Activated CD4-positive, alpha-beta memory T cell treated with anti-CD3 and anti-CD28 coated beads, Interleukin-2, amount 10 ng/mL, durations not matched to agents 7 days and 5 days (primary cell): ENCODE measurements around the gene NOL12. TPM values are rescaled to one million over a fixed set of nuclear protein-coding genes. Genes with fewer than 3 reads are reported as not detected.

Source experiments
- CTCF ChIA-PET: fragments of 350-600 bp; sonication (Branson Sonifier 250); formaldehyde crosslinking; loops from one replicate; lab custom pipeline; 2021; ENCODE audit warnings: antibody characterized with exemption, inconsistent platforms; lab: Charles Lee
- POLR2A ChIA-PET: fragments of 350-600 bp; sonication (Branson Sonifier 250); formaldehyde crosslinking; loops from one replicate; lab custom pipeline; 2021; ENCODE audit warnings: antibody characterized with exemption; lab: Charles Lee
- DNase-seq: peaks from one replicate; pipeline ENCODE4 v3.0.0-alpha.2; 2020
- H3K27ac Mint-ChIP-seq: one replicate; pipeline ENCODE4 v1.8.0; 2021; ENCODE audit warnings: mild to moderate bottlenecking, mixed read lengths
- H3K27me3 Mint-ChIP-seq: one replicate; pipeline ENCODE4 v1.8.0; 2021; ENCODE audit warnings: mixed read lengths
- H3K36me3 Mint-ChIP-seq: one replicate; pipeline ENCODE4 v1.8.0; 2021; ENCODE audit warnings: low read depth, mixed read lengths
- H3K4me1 Mint-ChIP-seq: one replicate; pipeline ENCODE4 v1.8.0; 2021; ENCODE audit warnings: mixed read lengths
- H3K4me3 Mint-ChIP-seq: one replicate; pipeline ENCODE4 v1.8.0; 2021; ENCODE audit warnings: mild to moderate bottlenecking, mixed read lengths
- H3K9me3 Mint-ChIP-seq: one replicate; pipeline ENCODE4 v1.8.0; 2021; ENCODE audit warnings: mixed read lengths
- total RNA-seq, 2 experiments: library from RNA; stranded (reverse); gene quantifications; one replicate each; pipeline ENCODE4 v1.2.3, GENCODE V29; 2021

Gene NOL12
- total RNA-seq, 2 experiments from 2014 or later: 36.6 to 36.9 TPM

GRCh38 chr22:37674951-37675929 lies 10.9 kb upstream of the NOL12 start, which contains the start of gene LGALS1:
Gene LGALS1, plus strand, starts transcription at chr22:37675636. Its CDS starts 67 bp downstream, at chr22:37675703.
- peaks cover 54% of the 10 kb centered on the region for H3K4me1 Mint-ChIP-seq
- ChIA-PET CTCF (interaction anchor here (1.0 to 13.4 kb wide), 8 partner anchors 8 to 108 kb away, joined by 3 to 301 read pairs (median 6); partner anchors contain the start of genes GGA1, NOL12, PDXP and SH3BP1), POLR2A (interaction anchor here (1.0 to 12.9 kb wide), 11 partner anchors 10 to 190 kb away, joined by 3 to 244 read pairs (median 11); partner anchors contain the start of genes GGA1, NOL12, PDXP and SH3BP1)
- no peaks in the 10 kb centered on the region for H3K27me3 Mint-ChIP-seq
- H3K4me3 Mint-ChIP-seq: peak within 1 kb of the TSS; percentile 88
- peak; percentile 90 for DNase-seq
- H3K9me3 Mint-ChIP-seq: no peaks in the 10 kb centered on the region
- H3K36me3 Mint-ChIP-seq: peaks cover 29% of the 10 kb centered on the region
- H3K27ac Mint-ChIP-seq: peak within 1 kb of the TSS; percentile 99

GRCh38 chr22:37675930-37676735 lies 10.0 kb upstream of the NOL12 start:
- peaks cover 57% of the 10 kb centered on the region for H3K4me1 Mint-ChIP-seq
- POLR2A ChIA-PET: interaction anchor here (1.0 to 12.9 kb wide), 9 partner anchors 9 to 68 kb away, joined by 3 to 244 read pairs (median 20); partner anchors contain the start of genes GGA1, NOL12, PDXP and SH3BP1
- H3K27me3 Mint-ChIP-seq: no peaks in the 10 kb centered on the region
- DNase-seq: peak; percentile 40
- H3K27ac Mint-ChIP-seq: peak overlapping the region; percentile 99
- no peaks in the 10 kb centered on the region for H3K9me3 Mint-ChIP-seq
- peak overlapping the region; percentile 88 for H3K4me3 Mint-ChIP-seq
- CTCF ChIA-PET: interaction anchor here (1.1 to 13.4 kb wide), 6 partner anchors 10 to 109 kb away, joined by 3 to 301 read pairs (median 8); partner anchors contain the start of genes GGA1, NOL12, PDXP and SH3BP1
- H3K36me3 Mint-ChIP-seq: peaks cover 32% of the 10 kb centered on the region

- Mint-ChIP-seq H3K4me1 (peaks cover 62% of the 10 kb centered on the region), H3K9me3 (no peaks in the 10 kb centered on the region), H3K27me3 (no peaks in the 10 kb centered on the region), H3K36me3 (peaks cover 32% of the 10 kb centered on the region), H3K27ac (peak overlapping the region; percentile 99), H3K4me3 (peak overlapping the region; percentile 88)
- POLR2A ChIA-PET: interaction anchor here (0.6 to 12.9 kb wide), 9 partner anchors 8 to 631 kb away, joined by 3 to 244 read pairs (median 20); partner anchors contain the start of genes NOL12, PDXP and SH3BP1
- CTCF ChIA-PET: interaction anchor here (1.0 to 13.4 kb wide), 5 partner anchors 15 to 68 kb away, joined by 3 to 301 read pairs (median 11); partner anchors contain the start of genes GGA1, PDXP and SH3BP1
- DNase-seq: peak; percentile 96
Observed at GRCh38 chr22:37676736-37677492, 9.2 kb upstream of the NOL12 start.

GRCh38 chr22:37677493-37677974 lies 8.6 kb upstream of the NOL12 start:
- peak overlapping the region; percentile 99 for H3K27ac Mint-ChIP-seq
- peaks cover 32% of the 10 kb centered on the region for H3K36me3 Mint-ChIP-seq
- DNase-seq: no peak
- POLR2A ChIA-PET: interaction anchor here (1.0 to 12.9 kb wide), 7 partner anchors 7 to 52 kb away, joined by 3 to 244 read pairs (median 34); partner anchors contain the start of genes NOL12, PDXP and SH3BP1
- CTCF ChIA-PET: interaction anchor here (1.0 to 13.4 kb wide), 4 partner anchors 15 to 50 kb away, joined by 3 to 301 read pairs (median 98); partner anchors contain the start of genes PDXP and SH3BP1
- H3K4me1 Mint-ChIP-seq: peaks cover 55% of the 10 kb centered on the region
- peak overlapping the region; percentile 88 for H3K4me3 Mint-ChIP-seq
- no peaks in the 10 kb centered on the region for H3K27me3 Mint-ChIP-seq
- H3K9me3 Mint-ChIP-seq: no peaks in the 10 kb centered on the region

- H3K4me1 Mint-ChIP-seq: peaks cover 47% of the 10 kb centered on the region
- H3K27ac Mint-ChIP-seq: peak overlapping the region; percentile 76
- H3K9me3 Mint-ChIP-seq: no peaks in the 10 kb centered on the region
- ChIA-PET CTCF (interaction anchor here (1.1 to 13.4 kb wide), 3 partner anchors 16 to 41 kb away, joined by 4 to 301 read pairs (median 191); partner anchors contain the start of genes PDXP and SH3BP1), POLR2A (interaction anchor here (1.2 to 12.9 kb wide), 5 partner anchors 7 to 53 kb away, joined by 6 to 244 read pairs (median 59); partner anchors contain the start of genes NOL12, PDXP and SH3BP1)
- no peaks in the 10 kb centered on the region for H3K27me3 Mint-ChIP-seq
- no peak for DNase-seq
- no peak overlapping the region for H3K4me3 Mint-ChIP-seq
- peaks cover 32% of the 10 kb centered on the region for H3K36me3 Mint-ChIP-seq
Observed at GRCh38 chr22:37678372-37678771, 7.8 kb upstream of the NOL12 start.

GRCh38 chr22:37679670-37680069 lies 6.5 kb upstream of the NOL12 start:
- DNase-seq: no peak
- no peaks in the 10 kb centered on the region for H3K9me3 Mint-ChIP-seq
- ChIA-PET POLR2A (interaction anchor here (0.7 to 12.9 kb wide), 6 partner anchors 19 to 1019 kb away, joined by 3 to 244 read pairs (median 14); partner anchors contain the start of genes PDXP and SH3BP1), CTCF (interaction anchor here (1.1 to 13.4 kb wide), 4 partner anchors 8 to 56 kb away, joined by 3 to 301 read pairs (median 108); partner anchors contain the start of genes PDXP and SH3BP1)
- H3K27me3 Mint-ChIP-seq: no peaks in the 10 kb centered on the region
- peaks cover 37% of the 10 kb centered on the region for H3K4me1 Mint-ChIP-seq
- peak overlapping the region; percentile 45 for H3K4me3 Mint-ChIP-seq
- peaks cover 32% of the 10 kb centered on the region for H3K36me3 Mint-ChIP-seq
- peak overlapping the region; percentile 59 for H3K27ac Mint-ChIP-seq

GRCh38 chr22:37680191-37680851 lies 5.8 kb upstream of the NOL12 start:
- Mint-ChIP-seq H3K9me3 (no peaks in the 10 kb centered on the region), H3K36me3 (peaks cover 32% of the 10 kb centered on the region), H3K4me1 (peaks cover 32% of the 10 kb centered on the region), H3K27me3 (no peaks in the 10 kb centered on the region), H3K4me3 (no peak overlapping the region), H3K27ac (peak overlapping the region; percentile 79)
- CTCF ChIA-PET: interaction anchor here (0.9 to 13.4 kb wide), 6 partner anchors 9 to 72 kb away, joined by 3 to 301 read pairs (median 38); partner anchors contain the start of genes GGA1, PDXP and SH3BP1
- POLR2A ChIA-PET: interaction anchor here (0.7 to 12.9 kb wide), 7 partner anchors 20 to 74 kb away, joined by 3 to 244 read pairs (median 13); partner anchors contain the start of genes GGA1, PDXP and SH3BP1
- DNase-seq: no peak

- H3K4me1 Mint-ChIP-seq: peaks cover 33% of the 10 kb centered on the region
- H3K27me3 Mint-ChIP-seq: no peaks in the 10 kb centered on the region
- peak overlapping the region; percentile 79 for H3K27ac Mint-ChIP-seq
- H3K9me3 Mint-ChIP-seq: no peaks in the 10 kb centered on the region
- POLR2A ChIA-PET: interaction anchor here (0.9 to 12.9 kb wide), 9 partner anchors 8 to 73 kb away, joined by 3 to 244 read pairs (median 9); partner anchors contain the start of genes GGA1, PDXP and SH3BP1
- CTCF ChIA-PET: interaction anchor here (0.6 to 13.4 kb wide), 11 partner anchors 9 to 73 kb away, joined by 3 to 301 read pairs (median 6); partner anchors contain the start of genes GGA1, PDXP and SH3BP1
- DNase-seq: no peak
- peaks cover 29% of the 10 kb centered on the region for H3K36me3 Mint-ChIP-seq
- H3K4me3 Mint-ChIP-seq: no peak overlapping the region
Observed at GRCh38 chr22:37681001-37681424, 5.1 kb upstream of the NOL12 start.

GRCh38 chr22:37681556-37682049 lies 4.5 kb upstream of the NOL12 start:
- peaks cover 32% of the 10 kb centered on the region for H3K36me3 Mint-ChIP-seq

More at GRCh38 chr22:37681556-37682049, 4.5 kb upstream of the NOL12 start:
- Mint-ChIP-seq H3K4me1 (peaks cover 36% of the 10 kb centered on the region), H3K9me3 (no peaks in the 10 kb centered on the region), H3K4me3 (no peak overlapping the region), H3K27me3 (no peaks in the 10 kb centered on the region), H3K27ac (peak overlapping the region; percentile 79)
- DNase-seq: peak; percentile 81
- ChIA-PET CTCF (interaction anchor here (0.5 to 13.4 kb wide), 14 partner anchors 10 to 535 kb away, joined by 3 to 301 read pairs (median 5); partner anchors contain the start of genes GGA1, PDXP and SH3BP1), POLR2A (interaction anchor here (0.9 to 12.9 kb wide), 9 partner anchors 9 to 73 kb away, joined by 3 to 244 read pairs (median 9); partner anchors contain the start of genes GGA1, PDXP and SH3BP1)
